Activated CD4-positive, alpha-beta T cell treated with anti-CD3 and anti-CD28 coated beads for 36 hours (primary cell): ENCODE data around the gene SCN2A. TPM values are rescaled to one million over a fixed set of nuclear protein-coding genes. Genes with fewer than 3 reads are reported as not detected.

Experiments used
- ATAC-seq: fragments of 200-7000 bp; cut with Tn5 transposase; one replicate; pipeline ENCODE4 v1.10.0; 2021; ENCODE audit warnings: mild to moderate bottlenecking, moderate library complexity
- CTCF ChIA-PET: fragments of 350-600 bp; sonication (Branson Sonifier 250); formaldehyde crosslinking; loops from one replicate; lab custom pipeline; 2021; ENCODE audit warnings: antibody characterized with exemption; lab: Charles Lee
- POLR2A ChIA-PET: fragments of 350-600 bp; sonication (Branson Sonifier 250); formaldehyde crosslinking; loops from one replicate; lab custom pipeline; 2021; ENCODE audit warnings: antibody characterized with exemption, inconsistent platforms; lab: Charles Lee
- DNase-seq: peaks from one replicate; pipeline ENCODE4 v3.0.0-alpha.2; 2020
- H3K27ac Mint-ChIP-seq: one replicate; pipeline ENCODE4 v1.8.0; 2021; ENCODE audit warnings: mixed read lengths
- H3K27me3 Mint-ChIP-seq: one replicate; pipeline ENCODE4 v1.8.0; 2021; ENCODE audit warnings: mixed read lengths
- H3K36me3 Mint-ChIP-seq: one replicate; pipeline ENCODE4 v1.8.0; 2021; ENCODE audit warnings: low read depth, mixed read lengths
- H3K4me1 Mint-ChIP-seq: one replicate; pipeline ENCODE4 v1.8.0; 2021; ENCODE audit warnings: mixed read lengths
- H3K4me3 Mint-ChIP-seq: one replicate; pipeline ENCODE4 v1.8.0; 2021; ENCODE audit warnings: mild to moderate bottlenecking, moderate library complexity, mixed read lengths
- H3K9me3 Mint-ChIP-seq: one replicate; pipeline ENCODE4 v1.8.0; 2021; ENCODE audit warnings: low read depth, mixed read lengths
- intact Hi-C, 2 experiments: fragments of 100-400 bp; cut with DNase I in 1 of 2; cut with micrococcal nuclease in 1 of 2; formaldehyde crosslinking; loops; one replicate each; pipeline versions ENCODE4 v1.14.2 to v1.15.1; 2022 to 2024; cut with DNase I, micrococcal nuclease
- total RNA-seq, 2 experiments: library from RNA; stranded (reverse); gene quantifications; one replicate each; pipeline ENCODE4 v1.2.3, GENCODE V29; 2021

Gene SCN2A
- total RNA-seq, 2 experiments from 2014 or later, result 0.07 to 0.14 TPM

GRCh38 chr2:165287094-165287778 is 48.0 kb downstream of the SCN2A start:
- no peak for ATAC-seq
- intact Hi-C loops, result no loop called here
- Mint-ChIP-seq H3K36me3 (no peaks in the 10 kb centered on the region), H3K27me3 (peaks cover 6% of the 10 kb centered on the region), H3K4me3 (no peak overlapping the region), H3K4me1 (no peaks in the 10 kb centered on the region), H3K9me3 (no peaks in the 10 kb centered on the region), H3K27ac (no peak overlapping the region)
- ChIA-PET POLR2A (no interaction called here), CTCF (interaction anchor here (0.7 to 1.5 kb wide), 2 partner anchors 10 to 243 kb away, joined by 3 read pairs; no protein-coding TSS in a partner anchor)
- DNase-seq, result no peak

DNA sequence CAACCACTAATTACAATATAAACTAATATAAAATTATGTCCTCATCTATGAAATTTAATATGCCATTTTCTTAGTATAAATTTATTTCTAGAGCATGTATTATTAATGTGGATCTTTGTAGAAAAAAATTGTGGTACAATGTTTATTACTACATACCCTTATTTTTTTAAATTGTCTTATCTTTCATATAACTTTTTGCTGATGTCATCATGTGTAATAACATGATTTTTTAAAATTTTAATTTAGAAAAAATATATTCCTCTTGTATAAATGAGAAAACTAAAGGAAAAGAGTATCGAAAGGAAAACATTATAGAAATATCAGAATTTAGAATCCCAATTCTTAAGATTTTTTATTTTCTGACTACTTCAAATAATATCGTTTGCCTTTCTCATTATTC is 49.9 kb downstream of the SCN2A start:
- POLR2A ChIA-PET, result no interaction called here
- no peak for DNase-seq
- no peak for ATAC-seq
- H3K9me3 Mint-ChIP-seq, result no peaks in the 10 kb centered on the region
- no peaks in the 10 kb centered on the region for H3K36me3 Mint-ChIP-seq
- intact Hi-C loops, result no loop called here
- H3K4me3 Mint-ChIP-seq, result no peak overlapping the region
- CTCF ChIA-PET, result no interaction called here
- no peak overlapping the region for H3K27ac Mint-ChIP-seq
- peaks cover 6% of the 10 kb centered on the region for H3K27me3 Mint-ChIP-seq
- H3K4me1 Mint-ChIP-seq, result peaks cover under 1% of the 10 kb centered on the region

DNA sequence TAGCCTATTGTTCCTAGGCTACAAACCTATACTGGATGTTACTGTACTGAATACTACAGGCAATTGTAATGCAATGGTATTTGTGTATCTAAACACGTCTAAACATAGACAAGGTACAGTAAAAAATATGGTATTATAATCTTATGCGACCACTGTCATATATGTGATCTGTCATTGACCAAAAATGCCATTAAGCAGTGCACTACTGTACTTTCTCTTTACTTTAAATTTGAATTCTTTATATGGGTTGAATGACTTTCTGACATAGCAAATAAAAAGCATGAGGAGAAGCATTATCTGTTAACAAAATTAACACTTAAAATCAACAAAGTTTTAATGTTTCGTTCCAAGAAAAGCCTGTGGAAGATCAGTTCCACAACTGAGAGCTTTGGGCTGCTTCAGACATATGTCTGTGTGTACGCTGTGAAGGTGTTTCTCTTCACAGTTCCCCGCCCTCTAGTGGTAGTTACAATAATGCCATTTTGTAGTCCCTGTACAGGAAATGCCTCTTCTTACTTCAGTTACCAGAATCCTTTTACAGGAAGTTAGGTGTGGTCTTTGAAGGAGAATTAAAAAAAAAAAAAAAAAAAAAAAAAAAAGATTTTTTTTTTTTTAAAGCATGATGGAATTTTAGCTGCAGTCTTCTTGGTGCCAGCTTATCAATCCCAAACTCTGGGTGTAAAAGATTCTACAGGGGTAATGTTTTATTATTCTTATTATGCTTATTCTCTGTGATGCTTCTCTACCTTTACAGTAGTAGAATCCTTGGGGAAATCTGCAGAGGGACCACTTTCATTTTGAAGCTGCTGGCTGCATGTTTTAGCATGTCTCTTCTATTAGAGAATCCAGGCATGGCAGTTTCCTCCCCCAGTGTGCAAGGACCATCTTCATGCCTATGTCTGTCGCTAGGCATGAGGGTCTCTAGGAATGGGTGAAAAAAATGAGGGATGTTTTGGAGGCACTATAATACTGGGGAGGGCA is 54.5 kb downstream of the SCN2A start:
- Mint-ChIP-seq H3K27ac (no peak overlapping the region), H3K4me3 (no peak overlapping the region), H3K36me3 (no peaks in the 10 kb centered on the region), H3K27me3 (peaks cover 6% of the 10 kb centered on the region), H3K4me1 (peaks cover 2% of the 10 kb centered on the region), H3K9me3 (no peaks in the 10 kb centered on the region)
- DNase-seq (peak; percentile 36), ATAC-seq (peak; percentile 100)
- intact Hi-C loops, result loop anchor here (1.0 to 5.0 kb wide), 8 partner anchors 15 to 556 kb away; partner anchors contain the start of gene SCN2A (in 1 of the 2)
- ChIA-PET CTCF (interaction anchor here (0.7 to 1.2 kb wide), 5 partner anchors 54 to 581 kb away, joined by 3 to 9 read pairs (median 3); partner anchors contain the start of gene SCN2A), POLR2A (no interaction called here)

DNA sequence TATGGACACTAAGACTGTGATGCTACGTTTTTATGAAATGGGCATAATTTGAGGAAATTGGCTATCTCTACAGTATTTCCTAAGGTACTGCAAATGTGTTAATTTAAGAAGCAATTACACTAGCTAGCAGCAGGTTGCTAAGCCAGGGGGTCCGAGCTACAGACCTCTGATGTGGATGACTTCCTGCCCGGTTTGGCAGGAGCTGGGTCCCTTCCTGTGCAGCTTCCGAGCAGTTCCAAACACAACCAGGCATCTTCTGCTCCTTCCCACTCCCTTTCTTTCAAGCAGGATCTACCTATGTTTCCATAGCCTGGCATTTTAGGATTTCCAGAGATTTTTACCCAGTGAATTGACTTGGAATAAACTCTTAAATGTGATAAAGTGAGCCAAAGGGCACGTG is 55.7 kb downstream of the SCN2A start:
- Mint-ChIP-seq H3K27me3 (peaks cover 6% of the 10 kb centered on the region), H3K27ac (no peak overlapping the region), H3K4me3 (no peak overlapping the region), H3K9me3 (no peaks in the 10 kb centered on the region), H3K4me1 (peaks cover 2% of the 10 kb centered on the region), H3K36me3 (no peaks in the 10 kb centered on the region)
- DNase-seq (no peak), ATAC-seq (no peak)
- intact Hi-C loops, result loop anchor here in 1 of 2 experiments (5.0 kb wide), 1 partner anchor 558 kb away; no protein-coding TSS in a partner anchor
- CTCF ChIA-PET, result interaction anchor here (0.6 to 1.3 kb wide), 3 partner anchors 14 to 278 kb away, joined by 3 read pairs; partner anchors contain the start of gene SCN2A
- POLR2A ChIA-PET, result no interaction called here

DNA sequence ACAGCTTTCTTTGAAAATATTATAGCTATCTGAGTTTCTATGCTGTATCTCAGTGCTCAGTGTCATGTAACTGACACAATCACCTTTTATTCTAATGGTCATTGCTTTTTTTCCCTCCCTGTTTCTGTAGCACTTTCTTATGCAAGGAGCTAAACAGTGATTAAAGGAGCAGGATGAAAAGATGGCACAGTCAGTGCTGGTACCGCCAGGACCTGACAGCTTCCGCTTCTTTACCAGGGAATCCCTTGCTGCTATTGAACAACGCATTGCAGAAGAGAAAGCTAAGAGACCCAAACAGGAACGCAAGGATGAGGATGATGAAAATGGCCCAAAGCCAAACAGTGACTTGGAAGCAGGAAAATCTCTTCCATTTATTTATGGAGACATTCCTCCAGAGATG is 56.4 kb downstream of the SCN2A start:
- ChIA-PET POLR2A (no interaction called here), CTCF (interaction anchor here (0.6 to 1.3 kb wide), 3 partner anchors 14 to 279 kb away, joined by 3 read pairs; partner anchors contain the start of gene SCN2A)
- Mint-ChIP-seq H3K27ac (no peak overlapping the region), H3K36me3 (no peaks in the 10 kb centered on the region), H3K4me1 (peaks cover 2% of the 10 kb centered on the region), H3K9me3 (no peaks in the 10 kb centered on the region), H3K4me3 (no peak overlapping the region), H3K27me3 (peaks cover 6% of the 10 kb centered on the region)
- DNase-seq, result no peak
- no peak for ATAC-seq
- intact Hi-C loops, result no loop called here

- ATAC-seq (no peak), DNase-seq (no peak)
- Mint-ChIP-seq H3K9me3 (no peaks in the 10 kb centered on the region), H3K27ac (no peak overlapping the region), H3K4me3 (no peak overlapping the region), H3K36me3 (no peaks in the 10 kb centered on the region), H3K4me1 (no peaks in the 10 kb centered on the region), H3K27me3 (peaks cover 7% of the 10 kb centered on the region)
- POLR2A ChIA-PET, result no interaction called here
- CTCF ChIA-PET, result interaction anchor here (0.5 kb wide), 1 partner anchor 41 kb away, joined by 3 read pairs; no protein-coding TSS in a partner anchor
- intact Hi-C loops, result no loop called here
Observed at GRCh38 chr2:165305391-165306096, 66.3 kb downstream of the SCN2A start.

- H3K4me3 Mint-ChIP-seq, result no peak overlapping the region
- POLR2A ChIA-PET, result no interaction called here
- no peaks in the 10 kb centered on the region for H3K36me3 Mint-ChIP-seq
- intact Hi-C loops, result no loop called here
- peaks cover 7% of the 10 kb centered on the region for H3K27me3 Mint-ChIP-seq
- no peaks in the 10 kb centered on the region for H3K9me3 Mint-ChIP-seq
- H3K27ac Mint-ChIP-seq, result no peak overlapping the region
- no peak for DNase-seq
- ATAC-seq, result no peak
- CTCF ChIA-PET, result no interaction called here
- H3K4me1 Mint-ChIP-seq, result no peaks in the 10 kb centered on the region
Observed at GRCh38 chr2:165307317-165307716, 68.1 kb downstream of the SCN2A start.

DNA sequence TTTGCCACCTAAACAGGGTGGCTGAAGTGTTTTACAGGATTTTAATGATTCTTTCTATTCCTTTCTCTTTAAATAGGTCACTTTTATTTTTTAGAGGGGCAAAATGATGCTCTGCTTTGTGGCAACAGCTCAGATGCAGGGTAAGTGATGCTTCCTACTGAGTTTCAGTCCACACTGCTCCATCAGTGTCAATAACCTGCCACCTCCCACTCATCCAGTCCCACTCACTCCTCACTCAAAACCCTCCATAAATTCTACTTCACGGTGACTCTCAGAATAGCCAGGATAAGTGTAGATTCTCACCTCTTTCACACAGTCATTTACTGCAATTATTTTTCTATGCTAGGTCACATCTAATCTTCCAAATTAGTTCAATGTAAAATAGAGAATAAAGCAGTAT is 72.7 kb downstream of the SCN2A start:
- Mint-ChIP-seq H3K27me3 (peaks cover 4% of the 10 kb centered on the region), H3K36me3 (no peaks in the 10 kb centered on the region), H3K4me3 (no peak overlapping the region), H3K27ac (no peak overlapping the region), H3K4me1 (no peaks in the 10 kb centered on the region), H3K9me3 (no peaks in the 10 kb centered on the region)
- no peak for ATAC-seq
- intact Hi-C loops, result no loop called here
- no peak for DNase-seq
- POLR2A ChIA-PET, result no interaction called here
- CTCF ChIA-PET, result interaction anchor here (1.0 kb wide), 1 partner anchor 12 kb away, joined by 3 read pairs; no protein-coding TSS in a partner anchor

DNA sequence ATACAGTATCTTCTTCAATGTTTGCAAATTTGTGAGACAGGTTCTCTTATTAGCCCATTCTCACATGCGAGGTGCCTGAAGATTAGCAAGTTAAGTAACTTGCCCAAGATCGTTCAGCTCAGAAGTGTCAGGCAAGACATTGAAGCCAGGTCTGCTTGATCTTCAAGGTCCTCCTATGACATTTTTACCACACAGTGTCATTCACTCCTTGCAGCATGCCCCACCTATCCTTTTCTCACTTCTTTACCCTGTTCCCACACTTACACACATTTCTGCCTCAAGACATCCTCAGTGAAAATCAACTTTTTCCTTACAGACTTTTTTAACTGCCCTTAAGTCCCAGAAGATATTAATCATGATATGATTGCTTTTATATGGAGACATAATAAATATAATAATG is 73.8 kb downstream of the SCN2A start:
- DNase-seq (no peak), ATAC-seq (no peak)
- POLR2A ChIA-PET, result no interaction called here
- no peak overlapping the region for H3K4me3 Mint-ChIP-seq
- H3K36me3 Mint-ChIP-seq, result no peaks in the 10 kb centered on the region
- H3K27ac Mint-ChIP-seq, result no peak overlapping the region
- H3K27me3 Mint-ChIP-seq, result peaks cover 4% of the 10 kb centered on the region
- CTCF ChIA-PET, result no interaction called here
- no peaks in the 10 kb centered on the region for H3K9me3 Mint-ChIP-seq
- no peaks in the 10 kb centered on the region for H3K4me1 Mint-ChIP-seq
- intact Hi-C loops, result no loop called here

DNA sequence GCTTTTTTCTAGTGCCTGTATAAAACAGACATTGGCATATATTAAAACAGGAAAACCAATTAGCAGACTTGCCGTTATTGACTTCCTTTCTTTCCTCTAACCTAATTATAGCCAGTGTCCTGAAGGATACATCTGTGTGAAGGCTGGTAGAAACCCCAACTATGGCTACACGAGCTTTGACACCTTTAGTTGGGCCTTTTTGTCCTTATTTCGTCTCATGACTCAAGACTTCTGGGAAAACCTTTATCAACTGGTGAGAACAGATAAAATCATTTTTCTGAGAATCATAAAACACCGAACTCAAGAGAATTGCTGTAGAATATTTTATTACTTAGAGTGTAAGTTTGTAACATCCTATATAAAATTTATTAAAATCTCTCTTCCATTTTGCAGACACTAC is 74.3 kb downstream of the SCN2A start:
- POLR2A ChIA-PET, result no interaction called here
- no peak for ATAC-seq
- DNase-seq, result no peak
- Mint-ChIP-seq H3K9me3 (no peaks in the 10 kb centered on the region), H3K4me3 (no peak overlapping the region), H3K27me3 (peaks cover 4% of the 10 kb centered on the region), H3K27ac (no peak overlapping the region), H3K4me1 (no peaks in the 10 kb centered on the region), H3K36me3 (no peaks in the 10 kb centered on the region)
- CTCF ChIA-PET, result no interaction called here
- intact Hi-C loops, result no loop called here

DNA sequence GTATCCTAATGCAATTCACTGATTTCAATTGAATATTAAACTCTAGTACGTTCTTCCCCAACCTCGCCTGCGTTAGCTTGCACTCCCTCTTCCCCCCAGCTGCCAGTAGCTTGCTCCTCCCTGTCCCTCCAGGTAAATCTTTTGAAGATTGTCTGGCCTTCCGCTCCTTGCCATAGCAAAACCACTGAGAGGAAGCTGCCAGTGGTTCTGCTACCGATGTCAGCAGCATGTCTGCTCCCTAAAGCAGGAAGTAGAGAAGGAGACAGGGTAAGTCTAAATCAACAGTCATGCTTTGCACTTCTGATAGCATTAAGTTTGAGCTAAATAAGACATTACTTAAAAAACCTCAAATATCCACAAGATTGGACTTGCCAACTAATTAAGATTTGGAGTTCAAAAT is 89.1 kb downstream of the SCN2A start:
- H3K9me3 Mint-ChIP-seq, result no peaks in the 10 kb centered on the region
- intact Hi-C loops, result no loop called here
- no peaks in the 10 kb centered on the region for H3K27me3 Mint-ChIP-seq
- peak overlapping the region; percentile 68 for H3K27ac Mint-ChIP-seq
- H3K4me1 Mint-ChIP-seq, result peaks cover 12% of the 10 kb centered on the region
- DNase-seq (peak; percentile 9), ATAC-seq (peak; percentile 42)
- no peaks in the 10 kb centered on the region for H3K36me3 Mint-ChIP-seq
- H3K4me3 Mint-ChIP-seq, result no peak overlapping the region
- ChIA-PET POLR2A (no interaction called here), CTCF (interaction anchor here (0.5 kb wide), 1 partner anchor 816 kb away, joined by 3 read pairs; no protein-coding TSS in a partner anchor)
